ENCODE data around the gene FSTL1.

The FSTL1 gene

DNA sequence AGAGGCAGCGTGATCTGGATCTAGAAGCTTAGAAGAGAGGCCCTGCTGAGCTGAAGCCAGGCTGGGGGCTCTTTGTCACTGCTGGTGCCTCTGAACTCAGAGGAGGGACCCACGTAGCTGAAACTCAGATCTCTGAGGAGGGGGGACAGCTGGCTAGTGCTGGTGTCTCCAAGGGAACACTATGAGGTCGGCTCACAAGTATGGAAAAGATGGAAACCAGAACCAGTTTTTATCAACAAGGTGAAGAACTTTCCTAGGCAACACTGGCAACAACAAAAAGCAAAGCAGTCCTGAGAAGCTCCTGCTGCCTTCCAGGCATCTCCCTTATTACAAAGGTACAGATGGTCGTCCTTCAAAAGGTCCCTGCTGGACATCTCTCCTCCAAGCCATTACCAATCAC is 27.0 kb upstream of the FSTL1 start:
- Histone ChIP-seq H2AFZ (ENCODE audit: low read depth, low read length) (no peak overlapping the region), H4K20me1 (ENCODE audit: insufficient read depth, low read length) (no peaks in the 10 kb centered on the region), H3K4me2 (ENCODE audit: low read length) (no peak overlapping the region), H3K27me3 (ENCODE audit: low read depth, low read length) (peaks cover 9% of the 10 kb centered on the region; the same call in 1 of the 2 replicates), H3K4me3 (ENCODE audit: low read length) (no peak overlapping the region), H3K9ac (ENCODE audit: low read length) (no peak overlapping the region), H3K79me2 (ENCODE audit: low read length) (no peaks in the 10 kb centered on the region), H3K36me3 (replicated peaks; ENCODE audit: low read depth, low read length) (no peaks in the 10 kb centered on the region), H3K27ac (ENCODE audit: low read length) (no peak overlapping the region), H3K9me3 (ENCODE audit: insufficient read depth, low read length) (no peaks in the 10 kb centered on the region), H3K4me1 (ENCODE audit: low read length) (no peaks in the 10 kb centered on the region)
- TF ChIP-seq, protein P1, sequence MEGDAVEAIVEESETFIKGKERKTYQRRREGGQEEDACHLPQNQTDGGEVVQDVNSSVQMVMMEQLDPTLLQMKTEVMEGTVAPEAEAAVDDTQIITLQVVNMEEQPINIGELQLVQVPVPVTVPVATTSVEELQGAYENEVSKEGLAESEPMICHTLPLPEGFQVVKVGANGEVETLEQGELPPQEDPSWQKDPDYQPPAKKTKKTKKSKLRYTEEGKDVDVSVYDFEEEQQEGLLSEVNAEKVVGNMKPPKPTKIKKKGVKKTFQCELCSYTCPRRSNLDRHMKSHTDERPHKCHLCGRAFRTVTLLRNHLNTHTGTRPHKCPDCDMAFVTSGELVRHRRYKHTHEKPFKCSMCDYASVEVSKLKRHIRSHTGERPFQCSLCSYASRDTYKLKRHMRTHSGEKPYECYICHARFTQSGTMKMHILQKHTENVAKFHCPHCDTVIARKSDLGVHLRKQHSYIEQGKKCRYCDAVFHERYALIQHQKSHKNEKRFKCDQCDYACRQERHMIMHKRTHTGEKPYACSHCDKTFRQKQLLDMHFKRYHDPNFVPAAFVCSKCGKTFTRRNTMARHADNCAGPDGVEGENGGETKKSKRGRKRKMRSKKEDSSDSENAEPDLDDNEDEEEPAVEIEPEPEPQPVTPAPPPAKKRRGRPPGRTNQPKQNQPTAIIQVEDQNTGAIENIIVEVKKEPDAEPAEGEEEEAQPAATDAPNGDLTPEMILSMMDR (IDR thresholded peaks at IDR 0.05; ENCODE audit: low read depth, low read length): no peak
- no peak for TF ChIP-seq EZH2phosphoT487 (IDR thresholded peaks at IDR 0.05; ENCODE audit: low read depth)

DNA sequence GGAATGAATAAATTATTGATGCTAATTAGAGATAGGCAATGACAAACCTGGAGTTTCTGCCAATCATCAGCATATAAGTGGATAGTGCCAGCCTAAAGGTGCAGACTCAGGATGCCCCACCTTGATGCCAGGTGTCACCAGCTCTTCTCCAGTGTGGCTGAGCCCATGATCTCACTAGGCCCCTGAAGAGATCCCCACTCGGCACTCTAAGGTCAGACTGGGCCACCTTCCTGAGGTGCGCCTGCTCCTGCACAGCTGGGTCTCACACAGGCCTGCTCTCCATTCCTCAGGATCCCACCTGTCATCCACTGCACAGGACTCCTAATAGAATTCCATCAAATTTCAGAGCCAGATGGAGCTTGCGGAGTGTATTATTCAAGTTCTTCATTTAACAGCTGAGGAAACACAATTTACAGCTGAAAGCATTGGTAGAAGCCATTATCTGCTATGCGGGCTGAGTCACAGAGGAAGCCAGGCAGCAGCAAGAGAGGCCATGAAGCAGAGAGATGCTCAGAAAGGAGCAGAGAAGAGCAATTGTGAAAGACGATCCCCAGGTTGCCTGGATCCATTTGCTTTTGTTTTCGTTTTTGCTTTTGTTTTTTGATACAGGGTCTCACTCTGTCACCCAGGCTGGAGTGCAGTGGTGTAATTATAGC is 25.1 kb upstream of the FSTL1 start:
- H3K4me2 ChIP-seq (ENCODE audit: low read length): no peak overlapping the region
- no peak overlapping the region for H3K27ac ChIP-seq (ENCODE audit: low read length)
- no peak overlapping the region for H2AFZ ChIP-seq (ENCODE audit: low read depth, low read length)
- H3K4me1 ChIP-seq (ENCODE audit: low read length): no peaks in the 10 kb centered on the region
- H3K27me3 ChIP-seq (ENCODE audit: low read depth, low read length): peaks cover 9% of the 10 kb centered on the region; the same call in 1 of the 2 replicates
- no peaks in the 10 kb centered on the region for H3K79me2 ChIP-seq (ENCODE audit: low read length)
- TF ChIP-seq EZH2phosphoT487 (IDR thresholded peaks at IDR 0.05; ENCODE audit: low read depth): no peak
- TF ChIP-seq, protein P1 (IDR thresholded peaks at IDR 0.05; ENCODE audit: low read depth, low read length): no peak
- H3K4me3 ChIP-seq (ENCODE audit: low read length): no peak overlapping the region
- no peak overlapping the region for H3K9ac ChIP-seq (ENCODE audit: low read length)
- H4K20me1 ChIP-seq (ENCODE audit: insufficient read depth, low read length): no peaks in the 10 kb centered on the region
- no peaks in the 10 kb centered on the region for H3K9me3 ChIP-seq (ENCODE audit: insufficient read depth, low read length)
- H3K36me3 ChIP-seq (replicated peaks; ENCODE audit: low read depth, low read length): no peaks in the 10 kb centered on the region

- Histone ChIP-seq H3K79me2 (ENCODE audit: low read length) (no peaks in the 10 kb centered on the region), H3K4me3 (ENCODE audit: low read length) (no peak overlapping the region), H3K4me1 (ENCODE audit: low read length) (no peaks in the 10 kb centered on the region)
Measured at GRCh38 chr3:120473896-120474675, 23.3 kb upstream of the FSTL1 start.

DNA sequence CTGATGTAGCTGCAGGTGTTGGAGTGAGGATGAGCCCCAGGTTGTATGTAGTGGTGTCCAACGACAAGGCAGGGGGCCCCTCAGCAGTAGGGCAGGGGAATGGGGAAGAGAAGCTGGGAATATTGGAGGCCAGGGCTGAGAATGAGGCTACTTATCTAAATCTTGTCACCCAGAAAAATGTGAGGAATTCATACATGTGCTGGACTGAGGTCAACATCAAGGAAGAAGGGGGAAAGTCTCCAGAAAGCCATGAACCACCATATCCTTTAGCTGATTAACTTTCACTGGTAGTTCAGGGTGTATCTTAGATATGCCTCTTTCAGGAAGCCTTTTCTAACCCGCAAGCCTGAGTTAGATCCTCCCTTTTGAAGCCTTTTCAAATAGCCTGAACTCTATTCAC is 22.6 kb upstream of the FSTL1 start:
- no peak overlapping the region for H3K27ac ChIP-seq (ENCODE audit: low read length)
- no peak for TF ChIP-seq EZH2phosphoT487 (IDR thresholded peaks at IDR 0.05; ENCODE audit: low read depth)
- TF ChIP-seq, protein P1 (IDR thresholded peaks at IDR 0.05; ENCODE audit: low read depth, low read length): no peak
- H3K4me2 ChIP-seq (ENCODE audit: low read length): no peak overlapping the region
- no peaks in the 10 kb centered on the region for H3K9me3 ChIP-seq (ENCODE audit: insufficient read depth, low read length)
- no peak overlapping the region for H2AFZ ChIP-seq (ENCODE audit: low read depth, low read length)
- H3K9ac ChIP-seq (ENCODE audit: low read length): no peak overlapping the region
- no peaks in the 10 kb centered on the region for H3K4me1 ChIP-seq (ENCODE audit: low read length)
- H3K27me3 ChIP-seq (ENCODE audit: low read depth, low read length): peaks cover 9% of the 10 kb centered on the region; the same call in 1 of the 2 replicates
- no peaks in the 10 kb centered on the region for H4K20me1 ChIP-seq (ENCODE audit: insufficient read depth, low read length)
- no peaks in the 10 kb centered on the region for H3K36me3 ChIP-seq (replicated peaks; ENCODE audit: low read depth, low read length)
- H3K4me3 ChIP-seq (ENCODE audit: low read length): no peak overlapping the region
- no peaks in the 10 kb centered on the region for H3K79me2 ChIP-seq (ENCODE audit: low read length)

More at GRCh38 chr3:120473896-120474675, 23.3 kb upstream of the FSTL1 start:
- no peaks in the 10 kb centered on the region for H3K9me3 ChIP-seq (ENCODE audit: insufficient read depth, low read length)
- no peaks in the 10 kb centered on the region for H3K36me3 ChIP-seq (replicated peaks; ENCODE audit: low read depth, low read length)
- no peak overlapping the region for H3K9ac ChIP-seq (ENCODE audit: low read length)
- TF ChIP-seq, protein P1 (IDR thresholded peaks at IDR 0.05; ENCODE audit: low read depth, low read length): no peak
- no peak for TF ChIP-seq EZH2phosphoT487 (IDR thresholded peaks at IDR 0.05; ENCODE audit: low read depth)
- H3K27me3 ChIP-seq (ENCODE audit: low read depth, low read length): peaks cover 9% of the 10 kb centered on the region; the same call in 1 of the 2 replicates
- H3K4me2 ChIP-seq (ENCODE audit: low read length): no peak overlapping the region
- no peak overlapping the region for H3K27ac ChIP-seq (ENCODE audit: low read length)
- H4K20me1 ChIP-seq (ENCODE audit: insufficient read depth, low read length): no peaks in the 10 kb centered on the region
- no peak overlapping the region for H2AFZ ChIP-seq (ENCODE audit: low read depth, low read length)
